ENCODE data around the gene LTK. TPM values are rescaled to one million over a fixed set of nuclear protein-coding genes. Genes with fewer than 3 reads are reported as not detected.

The LTK gene
- total RNA-seq, 1 donor from 2014 or later: not detected

DNA sequence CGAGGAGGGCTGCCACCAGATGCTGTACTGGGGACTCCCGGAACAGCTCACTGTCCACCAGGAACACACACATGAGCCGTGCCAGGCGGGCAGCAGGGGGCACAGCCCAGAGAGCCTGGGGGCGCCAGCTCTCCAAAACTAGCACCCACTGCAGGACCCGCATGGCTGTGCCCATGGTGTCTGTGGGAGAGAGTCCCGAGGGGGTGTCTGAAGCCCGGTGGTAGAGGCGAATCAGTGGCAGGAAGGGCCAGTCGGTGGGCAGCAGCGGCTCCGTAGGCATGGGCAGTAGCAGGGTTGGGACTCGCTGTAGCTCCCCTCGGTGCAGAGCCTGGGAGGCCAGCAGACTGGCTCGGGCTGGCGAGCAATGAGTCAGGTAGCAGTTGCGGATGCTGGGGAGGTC lies 7.0 kb upstream of the LTK start:
- no peak overlapping the region for H3K27ac Mint-ChIP-seq
- no peak overlapping the region for H3K9ac ChIP-seq
- H3K36me3 ChIP-seq: no peaks in the 10 kb centered on the region
- H3K9me3 Mint-ChIP-seq: no peaks in the 10 kb centered on the region
- no peaks in the 10 kb centered on the region for H3K27me3 ChIP-seq
- peaks cover 20% of the 10 kb centered on the region for H3K36me3 Mint-ChIP-seq
- H4K20me1 ChIP-seq (ENCODE audit: low read depth): no peaks in the 10 kb centered on the region
- no peak for DNase-seq (ENCODE audit: low spot score)
- no peaks in the 10 kb centered on the region for H3K4me1 Mint-ChIP-seq
- H3K27ac ChIP-seq: no peak overlapping the region
- H2AFZ ChIP-seq (replicated peaks): no peak overlapping the region
- H3K4me1 ChIP-seq: no peaks in the 10 kb centered on the region
- H3K79me2 ChIP-seq (ENCODE audit: low read depth): no peaks in the 10 kb centered on the region
- H3F3A ChIP-seq (ENCODE audit: low read depth): no peaks in the 10 kb centered on the region
- H3K9me3 ChIP-seq (ENCODE audit: low read depth): no peaks in the 10 kb centered on the region
- H3K27me3 Mint-ChIP-seq (ENCODE audit: insufficient read depth, low read depth): peaks cover 5% of the 10 kb centered on the region
- no peak overlapping the region for H3K4me2 ChIP-seq
- no peak overlapping the region for H3K4me3 Mint-ChIP-seq
- no peak overlapping the region for H3K4me3 ChIP-seq
- TF ChIP-seq EZH2phosphoT487 (IDR thresholded peaks at IDR 0.05) (no peak), EZH2 (IDR thresholded peaks at IDR 0.05) (no peak)
- TF ChIP-seq, protein P1, sequence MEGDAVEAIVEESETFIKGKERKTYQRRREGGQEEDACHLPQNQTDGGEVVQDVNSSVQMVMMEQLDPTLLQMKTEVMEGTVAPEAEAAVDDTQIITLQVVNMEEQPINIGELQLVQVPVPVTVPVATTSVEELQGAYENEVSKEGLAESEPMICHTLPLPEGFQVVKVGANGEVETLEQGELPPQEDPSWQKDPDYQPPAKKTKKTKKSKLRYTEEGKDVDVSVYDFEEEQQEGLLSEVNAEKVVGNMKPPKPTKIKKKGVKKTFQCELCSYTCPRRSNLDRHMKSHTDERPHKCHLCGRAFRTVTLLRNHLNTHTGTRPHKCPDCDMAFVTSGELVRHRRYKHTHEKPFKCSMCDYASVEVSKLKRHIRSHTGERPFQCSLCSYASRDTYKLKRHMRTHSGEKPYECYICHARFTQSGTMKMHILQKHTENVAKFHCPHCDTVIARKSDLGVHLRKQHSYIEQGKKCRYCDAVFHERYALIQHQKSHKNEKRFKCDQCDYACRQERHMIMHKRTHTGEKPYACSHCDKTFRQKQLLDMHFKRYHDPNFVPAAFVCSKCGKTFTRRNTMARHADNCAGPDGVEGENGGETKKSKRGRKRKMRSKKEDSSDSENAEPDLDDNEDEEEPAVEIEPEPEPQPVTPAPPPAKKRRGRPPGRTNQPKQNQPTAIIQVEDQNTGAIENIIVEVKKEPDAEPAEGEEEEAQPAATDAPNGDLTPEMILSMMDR (IDR thresholded peaks at IDR 0.05): no peak

DNA sequence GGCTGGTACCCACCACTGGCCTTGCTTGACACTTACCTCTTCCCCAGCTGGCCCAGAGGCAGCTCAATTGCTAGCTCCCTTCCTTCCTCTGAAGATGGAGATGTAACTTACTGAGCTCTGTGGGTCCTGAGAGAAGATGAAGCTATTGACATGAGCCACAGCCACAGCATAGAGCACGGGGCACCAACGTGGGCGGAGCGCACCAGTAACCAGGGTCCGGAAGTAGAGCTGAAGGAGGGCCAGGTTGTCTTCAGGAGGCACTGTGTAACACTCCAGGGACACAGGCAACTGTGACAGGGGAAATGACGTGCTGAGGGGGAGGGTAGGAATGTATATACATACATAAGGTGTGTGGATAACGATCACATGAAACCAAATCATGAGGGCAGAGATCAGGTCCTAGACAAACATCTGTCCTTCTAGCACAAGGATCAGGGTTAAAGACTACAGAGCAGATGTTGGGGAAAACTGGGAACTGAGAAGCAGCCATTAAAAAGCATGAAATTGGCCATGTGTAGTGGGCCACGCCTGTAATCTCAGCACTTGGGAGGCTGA lies 4.3 kb upstream of the LTK start:
- no peak overlapping the region for H3K4me2 ChIP-seq
- DNase-seq (ENCODE audit: low spot score): no peak
- H3K79me2 ChIP-seq (ENCODE audit: low read depth): no peaks in the 10 kb centered on the region
- no peak for TF ChIP-seq EZH2phosphoT487 (IDR thresholded peaks at IDR 0.05)
- TF ChIP-seq, protein P1 (IDR thresholded peaks at IDR 0.05): no peak
- Mint-ChIP-seq H3K4me3 (no peak overlapping the region), H3K36me3 (peaks cover 21% of the 10 kb centered on the region), H3K27ac (no peak overlapping the region), H3K4me1 (peaks cover 4% of the 10 kb centered on the region), H3K9me3 (no peaks in the 10 kb centered on the region), H3K27me3 (ENCODE audit: insufficient read depth, low read depth) (peaks cover 27% of the 10 kb centered on the region)
- H3K9me3 ChIP-seq (ENCODE audit: low read depth): no peaks in the 10 kb centered on the region
- H4K20me1 ChIP-seq (ENCODE audit: low read depth): peaks cover 4% of the 10 kb centered on the region
- H3K9ac ChIP-seq: no peak overlapping the region
- no peak overlapping the region for H3K27ac ChIP-seq
- H3K27me3 ChIP-seq: peaks cover 21% of the 10 kb centered on the region
- no peak overlapping the region for H2AFZ ChIP-seq (replicated peaks)
- H3K4me1 ChIP-seq: peaks cover 7% of the 10 kb centered on the region
- H3K4me3 ChIP-seq: no peak overlapping the region
- no peaks in the 10 kb centered on the region for H3K36me3 ChIP-seq
- H3F3A ChIP-seq (ENCODE audit: low read depth): peaks cover 14% of the 10 kb centered on the region

DNA sequence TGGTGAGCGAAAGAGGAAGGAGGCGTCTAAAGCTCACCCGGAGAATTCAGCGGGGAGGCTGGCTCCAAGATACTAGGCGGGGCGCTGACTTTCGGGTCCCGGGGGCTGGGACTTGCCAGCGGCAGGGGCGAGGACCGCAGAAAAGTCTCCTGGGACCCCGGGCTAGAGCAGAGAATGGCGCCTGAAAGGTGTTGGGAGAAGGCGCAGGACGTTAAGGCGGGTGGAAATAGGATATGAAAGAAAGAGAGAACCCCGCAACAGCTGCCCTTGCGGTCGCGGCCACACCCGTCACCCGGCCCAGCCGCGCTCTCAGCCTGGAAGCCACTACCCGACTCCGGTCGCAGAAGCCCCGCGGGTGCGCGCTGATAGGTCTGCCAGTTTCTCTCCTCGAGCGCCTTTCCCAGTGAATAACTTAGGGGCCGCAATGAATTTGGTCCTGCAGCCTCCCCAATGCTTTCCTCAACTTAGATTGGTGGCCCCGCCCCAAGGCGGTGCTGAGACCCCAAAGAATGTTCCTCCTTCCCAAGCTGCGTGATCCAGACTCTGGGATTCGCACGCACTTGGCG lies 604 bp downstream of the LTK start:
- no peaks in the 10 kb centered on the region for H3K36me3 ChIP-seq
- H3K4me3 ChIP-seq: peak overlapping the region; percentile 42
- peaks cover 24% of the 10 kb centered on the region for H3F3A ChIP-seq (ENCODE audit: low read depth)
- peak; percentile 65 for DNase-seq (ENCODE audit: low spot score)
- peaks cover 70% of the 10 kb centered on the region for H3K27me3 ChIP-seq
- peaks cover 23% of the 10 kb centered on the region for H3K4me1 ChIP-seq
- no peak overlapping the region for H3K27ac Mint-ChIP-seq
- peak overlapping the region; percentile 77 for H3K4me3 Mint-ChIP-seq
- no peak overlapping the region for H3K9ac ChIP-seq
- no peaks in the 10 kb centered on the region for H3K9me3 ChIP-seq (ENCODE audit: low read depth)
- peaks cover 56% of the 10 kb centered on the region for H3K27me3 Mint-ChIP-seq (ENCODE audit: insufficient read depth, low read depth)
- H3K27ac ChIP-seq: no peak overlapping the region
- H3K4me2 ChIP-seq: peak overlapping the region; percentile 83
- H3K9me3 Mint-ChIP-seq: no peaks in the 10 kb centered on the region
- H3K36me3 Mint-ChIP-seq: peaks cover 13% of the 10 kb centered on the region
- H3K4me1 Mint-ChIP-seq: peaks cover 14% of the 10 kb centered on the region
- H4K20me1 ChIP-seq (ENCODE audit: low read depth): peaks cover 34% of the 10 kb centered on the region
- no peaks in the 10 kb centered on the region for H3K79me2 ChIP-seq (ENCODE audit: low read depth)
- TF ChIP-seq, protein P1 (IDR thresholded peaks at IDR 0.05): no peak
- TF ChIP-seq EZH2 (IDR thresholded peaks at IDR 0.05) (peak; percentile 95), EZH2phosphoT487 (IDR thresholded peaks at IDR 0.05) (peak; percentile 47)
- H2AFZ ChIP-seq (replicated peaks): peak overlapping the region; percentile 12
